Ishikawa (cell line): ENCODE measurements around the gene SLAMF8.

Experiments used
- EGR1 ChIP-seq: IDR thresholded peaks from 2 replicates; pipeline ENCODE4 v1.6.1; 2012
- EP300 ChIP-seq: IDR thresholded peaks from 2 replicates; pipeline ENCODE4 v1.6.1; 2012; ENCODE audit warnings: borderline replicate concordance
- FOXM1 ChIP-seq: IDR thresholded peaks from 2 replicates; pipeline ENCODE4 v1.6.1; 2012; ENCODE audit warnings: low read depth, borderline replicate concordance
- RAD21 ChIP-seq: IDR thresholded peaks from 2 replicates; pipeline ENCODE4 v1.6.1; 2012; ENCODE audit warnings: low read depth
- TAF1 ChIP-seq: IDR thresholded peaks from 2 replicates; pipeline ENCODE4 v1.6.1; 2012; ENCODE audit warnings: low read depth, mild to moderate bottlenecking
- TCF12 ChIP-seq: IDR thresholded peaks from 2 replicates; pipeline ENCODE4 v1.6.1; 2012; ENCODE audit warnings: low read depth
- TEAD4 ChIP-seq: IDR thresholded peaks from 2 replicates; pipeline ENCODE4 v1.6.1; 2012
- USF1 ChIP-seq: IDR thresholded peaks from 2 replicates; pipeline ENCODE4 v1.6.1; 2012
- YY1 ChIP-seq: IDR thresholded peaks from 2 replicates; pipeline ENCODE4 v1.6.1; 2012; ENCODE audit warnings: low read depth
- ZBTB7A ChIP-seq: IDR thresholded peaks from 2 replicates; pipeline ENCODE4 v1.6.1; 2012; ENCODE audit warnings: low read depth
- TF ChIP-seq, protein P1 (sequence below): IDR thresholded peaks from 2 replicates; pipeline ENCODE4 v1.6.1; 2012; ENCODE audit warnings: low read depth, mild to moderate bottlenecking
- TF ChIP-seq, protein P2 (sequence below): IDR thresholded peaks from 2 replicates; pipeline ENCODE4 v1.6.1; 2012

GRCh38 chr1:159786966-159787365, 39.7 kb upstream of the SLAMF8 start:
- TF ChIP-seq EGR1 (no peak), YY1 (no peak), ZBTB7A (no peak), USF1 (no peak), TEAD4 (no peak), FOXM1 (no peak), TCF12 (no peak), RAD21 (no peak), EP300 (no peak), TAF1 (no peak)
- TF ChIP-seq, protein P1, sequence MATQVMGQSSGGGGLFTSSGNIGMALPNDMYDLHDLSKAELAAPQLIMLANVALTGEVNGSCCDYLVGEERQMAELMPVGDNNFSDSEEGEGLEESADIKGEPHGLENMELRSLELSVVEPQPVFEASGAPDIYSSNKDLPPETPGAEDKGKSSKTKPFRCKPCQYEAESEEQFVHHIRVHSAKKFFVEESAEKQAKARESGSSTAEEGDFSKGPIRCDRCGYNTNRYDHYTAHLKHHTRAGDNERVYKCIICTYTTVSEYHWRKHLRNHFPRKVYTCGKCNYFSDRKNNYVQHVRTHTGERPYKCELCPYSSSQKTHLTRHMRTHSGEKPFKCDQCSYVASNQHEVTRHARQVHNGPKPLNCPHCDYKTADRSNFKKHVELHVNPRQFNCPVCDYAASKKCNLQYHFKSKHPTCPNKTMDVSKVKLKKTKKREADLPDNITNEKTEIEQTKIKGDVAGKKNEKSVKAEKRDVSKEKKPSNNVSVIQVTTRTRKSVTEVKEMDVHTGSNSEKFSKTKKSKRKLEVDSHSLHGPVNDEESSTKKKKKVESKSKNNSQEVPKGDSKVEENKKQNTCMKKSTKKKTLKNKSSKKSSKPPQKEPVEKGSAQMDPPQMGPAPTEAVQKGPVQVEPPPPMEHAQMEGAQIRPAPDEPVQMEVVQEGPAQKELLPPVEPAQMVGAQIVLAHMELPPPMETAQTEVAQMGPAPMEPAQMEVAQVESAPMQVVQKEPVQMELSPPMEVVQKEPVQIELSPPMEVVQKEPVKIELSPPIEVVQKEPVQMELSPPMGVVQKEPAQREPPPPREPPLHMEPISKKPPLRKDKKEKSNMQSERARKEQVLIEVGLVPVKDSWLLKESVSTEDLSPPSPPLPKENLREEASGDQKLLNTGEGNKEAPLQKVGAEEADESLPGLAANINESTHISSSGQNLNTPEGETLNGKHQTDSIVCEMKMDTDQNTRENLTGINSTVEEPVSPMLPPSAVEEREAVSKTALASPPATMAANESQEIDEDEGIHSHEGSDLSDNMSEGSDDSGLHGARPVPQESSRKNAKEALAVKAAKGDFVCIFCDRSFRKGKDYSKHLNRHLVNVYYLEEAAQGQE, result no peak
- TF ChIP-seq, protein P2, sequence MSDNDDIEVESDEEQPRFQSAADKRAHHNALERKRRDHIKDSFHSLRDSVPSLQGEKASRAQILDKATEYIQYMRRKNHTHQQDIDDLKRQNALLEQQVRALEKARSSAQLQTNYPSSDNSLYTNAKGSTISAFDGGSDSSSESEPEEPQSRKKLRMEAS, result no peak
